Ammon's horn (tissue), 1 donor: ENCODE results near the gene FLT3.

Experiments
- DNase-seq: peaks from one replicate; pipeline ENCODE4 v3.0.0-alpha.2; 2016; ENCODE audit warnings: low spot score

Gene FLT3

DNA sequence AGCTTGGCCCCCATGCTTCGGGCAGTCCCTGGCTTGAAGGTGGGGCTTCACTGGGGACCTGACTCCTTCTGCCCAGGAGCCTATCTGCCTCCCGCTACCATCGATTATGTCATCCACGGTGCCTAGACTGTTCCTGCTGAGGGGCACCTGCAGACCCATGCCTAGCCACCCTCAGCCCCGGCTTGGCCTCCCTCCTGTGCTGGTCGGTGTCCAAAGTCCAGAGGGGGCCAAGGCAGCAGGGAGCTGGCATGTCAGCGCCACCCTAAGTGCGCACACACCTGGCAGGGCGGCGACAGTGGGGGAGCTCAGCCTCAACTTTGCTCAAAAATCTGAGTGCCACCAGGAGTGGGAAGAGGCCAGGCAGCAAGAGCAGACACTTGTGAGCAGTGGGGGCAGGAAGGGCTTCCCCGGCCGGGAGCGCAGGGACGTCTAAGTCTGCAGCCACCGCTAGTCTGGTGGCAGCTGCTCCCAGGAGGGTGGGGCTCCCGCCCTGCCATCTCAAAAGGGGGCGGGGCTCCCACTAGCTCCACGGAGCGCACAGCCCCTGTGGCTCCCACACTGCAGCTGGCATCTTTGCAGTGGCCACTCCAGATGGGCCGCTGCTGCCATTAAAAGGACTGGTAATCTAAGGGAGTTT is 98.4 kb downstream of the FLT3 start:
- no peak for DNase-seq

DNA sequence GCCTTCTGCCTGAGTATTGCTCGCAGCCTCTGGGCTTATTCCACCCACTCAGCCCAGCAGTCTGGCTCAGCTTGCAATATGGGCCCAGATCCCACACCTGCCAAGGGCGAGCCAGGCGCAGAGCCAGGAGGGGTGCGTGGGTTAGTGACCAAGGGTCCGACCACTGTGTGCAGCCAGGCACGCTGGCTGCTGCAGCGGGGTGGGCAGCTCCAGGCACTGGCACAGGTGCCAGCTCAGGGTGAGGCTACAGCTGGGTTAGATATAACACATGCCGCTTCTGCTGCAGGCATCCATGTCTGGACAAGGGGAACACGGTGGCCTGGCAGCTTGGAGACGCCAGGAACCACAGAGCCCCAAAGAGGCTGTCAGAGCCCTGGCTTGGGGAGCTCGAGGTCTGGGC is 99.3 kb downstream of the FLT3 start:
- no peak for DNase-seq

GRCh38 chr13:28000567-28000966 is 99.8 kb downstream of the FLT3 start:
- DNase-seq: no peak

- DNase-seq: no peak
Observed at GRCh38 chr13:27997904-27998522, 102.4 kb downstream of the FLT3 start.

- DNase-seq: no peak
Observed at GRCh38 chr13:27991881-27992280, 108.5 kb downstream of the FLT3 start.

- no peak for DNase-seq
Observed at GRCh38 chr13:27988520-27988919, 111.9 kb downstream of the FLT3 start, which contains the start of gene URAD. Gene URAD, minus strand, starts transcription at chr13:27988693. Its CDS starts 56 bp downstream, at chr13:27988637.

GRCh38 chr13:27985600-27985999 is 114.8 kb downstream of the FLT3 start:
- no peak for DNase-seq

DNA sequence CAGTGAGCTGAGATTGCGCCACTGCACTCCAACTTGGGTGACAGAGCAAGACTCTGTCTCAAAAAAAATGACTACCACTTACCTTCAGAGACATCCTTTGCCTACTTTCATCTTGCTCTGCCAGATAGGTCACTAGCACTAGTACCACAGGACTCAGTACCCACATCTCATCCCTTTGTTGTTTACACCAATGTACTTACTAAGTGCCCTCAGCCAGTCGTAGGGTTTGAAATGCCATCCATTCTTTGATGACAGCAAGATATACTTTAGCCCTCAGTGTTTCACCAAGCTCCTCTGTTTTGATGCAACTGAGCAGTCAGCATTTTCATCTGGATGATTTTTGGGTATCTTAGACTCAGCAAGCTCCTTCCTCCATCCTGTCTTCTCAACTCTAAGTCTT is 118.0 kb downstream of the FLT3 start:
- no peak for DNase-seq

- DNase-seq: no peak
Observed at GRCh38 chr13:27981006-27981708, 119.2 kb downstream of the FLT3 start.

DNA sequence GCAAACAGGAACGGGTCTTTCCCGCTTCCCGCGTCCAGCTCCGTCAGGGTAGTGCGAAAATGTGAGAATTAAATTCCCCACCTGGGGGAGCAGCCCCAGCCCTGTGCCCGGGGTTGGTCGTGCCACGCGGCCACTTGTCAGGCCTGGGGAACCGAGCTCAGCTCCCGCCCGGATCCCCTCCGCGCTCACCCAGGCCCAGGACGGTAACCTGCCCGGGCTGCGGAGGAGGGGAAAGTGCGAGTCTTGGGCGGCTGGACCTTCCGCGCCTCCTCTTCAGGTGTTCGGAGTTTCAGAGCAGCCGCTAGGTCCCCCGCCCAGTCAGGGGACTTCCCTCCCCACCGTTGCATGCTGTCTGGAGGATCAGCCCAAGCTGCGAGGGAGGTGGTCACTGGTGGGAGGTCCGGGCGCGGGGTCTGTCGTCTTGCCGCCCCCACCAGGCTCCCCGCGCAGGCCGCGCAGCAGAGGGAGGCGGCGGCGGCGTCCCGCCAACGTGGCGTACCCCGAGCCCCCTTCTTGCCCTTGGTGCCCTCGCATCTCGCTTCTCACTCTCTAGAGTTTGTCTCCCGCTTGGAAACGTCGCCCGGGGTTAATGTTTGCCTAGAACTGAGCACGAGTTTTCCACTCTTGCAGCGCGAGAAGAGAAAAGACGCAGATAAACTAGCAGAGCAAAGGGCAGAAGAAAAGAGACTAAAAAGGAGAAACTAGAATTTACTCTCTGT is 119.9 kb downstream of the FLT3 start:
- no peak for DNase-seq

- no peak for DNase-seq
Observed at GRCh38 chr13:27979765-27980279, 120.6 kb downstream of the FLT3 start.

DNA sequence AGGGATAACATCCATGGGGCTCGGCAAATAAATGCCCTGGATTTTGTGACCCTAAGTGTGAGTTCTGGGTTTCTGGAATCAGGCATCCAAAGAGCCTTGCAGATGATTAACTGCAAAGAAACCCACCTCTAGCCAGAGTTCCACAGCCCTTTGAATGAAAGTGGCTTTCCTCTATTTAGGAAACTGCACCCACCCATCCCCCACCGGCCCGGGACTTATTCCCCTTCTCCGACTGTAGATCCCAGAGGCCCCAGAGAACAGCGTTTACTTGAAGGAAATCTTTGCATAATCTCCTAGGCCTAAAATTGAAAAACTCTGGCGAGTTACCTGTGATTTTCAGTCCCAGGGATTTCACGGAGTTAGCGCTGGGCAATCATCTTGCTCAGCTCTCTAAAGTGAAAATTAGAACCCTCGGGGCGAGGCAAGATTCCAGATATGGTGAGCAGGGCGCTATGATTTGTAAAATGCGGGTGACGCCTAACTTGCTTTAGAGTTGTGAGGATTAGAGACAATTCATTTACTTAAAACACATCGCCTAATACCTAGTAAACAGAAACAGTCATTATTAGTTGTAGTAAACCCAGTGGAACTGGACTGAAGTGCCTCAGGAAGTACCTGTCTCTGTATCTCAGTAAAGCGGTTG is 121.3 kb downstream of the FLT3 start:
- no peak for DNase-seq

GRCh38 chr13:27978301-27978968 is 121.9 kb downstream of the FLT3 start:
- no peak for DNase-seq

DNA sequence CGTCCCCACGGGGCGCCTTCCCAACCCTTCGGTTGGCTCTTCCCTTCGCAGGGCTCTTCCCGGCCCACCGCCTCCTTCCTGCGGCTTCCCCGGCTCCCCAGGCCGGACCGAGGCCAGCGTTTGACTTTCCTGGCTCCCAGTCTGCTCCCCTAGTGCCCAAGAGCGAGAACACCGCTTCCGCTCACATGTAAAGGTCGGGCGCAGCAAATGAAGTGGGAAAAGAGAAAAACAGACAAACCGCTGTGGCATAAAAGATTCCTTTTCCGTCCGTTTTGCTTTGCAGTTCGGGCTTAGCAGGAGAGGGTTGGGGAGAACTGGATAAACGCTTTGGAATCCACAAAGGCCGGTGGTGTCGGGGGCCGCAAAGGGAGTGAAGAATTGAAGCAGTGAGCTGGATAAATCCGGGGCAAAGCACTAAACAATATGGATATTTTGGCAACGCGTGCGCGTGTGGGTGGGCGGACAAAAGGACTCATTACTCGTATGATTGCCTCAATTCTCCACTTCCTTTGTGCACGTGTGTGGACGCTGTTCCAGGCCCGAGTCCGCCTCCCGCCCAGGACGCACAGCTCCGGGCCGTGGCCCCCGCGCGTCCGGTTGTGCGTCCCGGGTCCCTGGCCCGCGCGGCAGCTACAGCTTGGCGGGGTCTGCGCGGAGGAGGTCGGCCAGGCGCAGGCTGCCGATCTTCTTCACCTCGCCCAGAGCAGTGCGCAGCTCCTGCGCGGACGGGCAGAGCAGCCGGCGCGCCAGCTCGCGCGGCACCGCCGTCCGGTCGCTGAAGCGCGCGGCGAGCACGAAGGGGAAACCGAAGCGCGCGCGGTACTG is 122.7 kb downstream of the FLT3 start:
- no peak for DNase-seq

DNA sequence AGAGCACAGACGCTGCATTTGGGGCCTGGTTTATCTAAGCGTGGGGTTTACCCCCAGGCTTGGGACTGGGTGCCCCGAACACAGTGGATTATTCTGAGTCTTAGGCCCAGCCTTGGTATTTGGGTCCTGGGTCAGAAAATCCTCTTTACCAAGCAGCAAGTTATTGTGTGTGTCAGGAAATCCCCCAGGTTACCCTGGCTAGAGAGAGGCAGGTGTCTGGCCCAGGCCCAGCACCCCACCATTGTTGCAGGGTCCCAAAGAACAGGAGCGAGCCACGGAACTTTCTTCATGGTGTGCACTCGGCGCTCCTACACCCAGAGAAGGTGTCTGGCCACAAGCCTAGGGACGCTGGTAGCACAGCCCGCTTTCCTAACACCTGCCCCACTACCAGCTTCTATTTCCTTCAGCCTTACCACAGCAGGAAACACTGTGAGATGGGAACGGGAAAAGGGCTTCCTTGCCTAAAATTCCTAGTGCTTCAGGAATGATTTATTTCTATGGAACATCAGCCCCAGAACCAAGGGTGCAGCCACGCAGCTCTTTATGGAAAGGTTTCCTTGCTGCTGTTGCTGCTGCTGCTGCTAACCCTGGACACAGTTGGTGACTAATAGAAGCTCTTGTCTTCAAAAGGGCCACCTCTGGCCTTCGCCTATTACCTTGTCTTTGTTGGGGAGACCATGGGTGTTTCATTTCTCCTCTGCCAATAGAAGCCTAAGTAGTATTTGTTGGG is 123.8 kb downstream of the FLT3 start:
- no peak for DNase-seq

DNA sequence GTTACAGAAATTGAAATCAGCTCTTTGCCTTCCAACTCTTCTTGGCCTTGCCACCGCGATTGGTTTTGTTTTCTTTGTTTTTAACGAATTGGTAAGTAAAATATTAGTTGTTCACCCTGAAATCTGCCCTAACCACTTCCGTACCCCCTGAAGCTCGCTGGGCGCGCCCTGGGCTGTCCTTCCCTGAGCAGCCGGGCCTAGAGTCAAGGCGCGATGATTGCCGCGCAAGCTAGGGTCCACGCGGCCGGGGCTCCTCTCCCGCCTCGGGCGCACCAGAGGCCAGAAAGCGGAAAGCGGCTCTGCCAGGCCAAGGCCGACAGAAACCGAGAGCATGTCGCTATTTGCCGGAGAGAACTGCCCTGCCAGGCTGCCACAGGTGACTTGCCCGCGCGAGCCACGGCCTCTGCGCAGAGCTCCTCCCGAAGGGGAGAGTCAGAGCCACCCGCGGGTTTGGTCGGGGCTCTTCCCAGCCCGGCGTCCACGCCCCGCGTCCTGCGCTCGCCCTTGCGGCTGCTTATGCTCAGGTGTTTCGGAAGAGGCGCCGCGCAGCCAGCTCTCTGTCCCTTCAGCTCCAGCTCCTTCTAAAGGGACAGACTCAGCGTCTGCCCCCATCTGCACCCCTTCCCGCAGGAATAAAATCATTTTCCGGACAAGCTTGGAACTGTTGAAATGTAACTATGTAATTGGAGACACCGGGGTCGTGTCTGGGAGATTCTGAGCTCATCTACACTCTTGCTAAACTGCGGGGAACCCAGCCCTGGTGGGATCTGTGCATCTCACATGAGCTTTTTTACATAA is 124.6 kb downstream of the FLT3 start:
- no peak for DNase-seq

DNA sequence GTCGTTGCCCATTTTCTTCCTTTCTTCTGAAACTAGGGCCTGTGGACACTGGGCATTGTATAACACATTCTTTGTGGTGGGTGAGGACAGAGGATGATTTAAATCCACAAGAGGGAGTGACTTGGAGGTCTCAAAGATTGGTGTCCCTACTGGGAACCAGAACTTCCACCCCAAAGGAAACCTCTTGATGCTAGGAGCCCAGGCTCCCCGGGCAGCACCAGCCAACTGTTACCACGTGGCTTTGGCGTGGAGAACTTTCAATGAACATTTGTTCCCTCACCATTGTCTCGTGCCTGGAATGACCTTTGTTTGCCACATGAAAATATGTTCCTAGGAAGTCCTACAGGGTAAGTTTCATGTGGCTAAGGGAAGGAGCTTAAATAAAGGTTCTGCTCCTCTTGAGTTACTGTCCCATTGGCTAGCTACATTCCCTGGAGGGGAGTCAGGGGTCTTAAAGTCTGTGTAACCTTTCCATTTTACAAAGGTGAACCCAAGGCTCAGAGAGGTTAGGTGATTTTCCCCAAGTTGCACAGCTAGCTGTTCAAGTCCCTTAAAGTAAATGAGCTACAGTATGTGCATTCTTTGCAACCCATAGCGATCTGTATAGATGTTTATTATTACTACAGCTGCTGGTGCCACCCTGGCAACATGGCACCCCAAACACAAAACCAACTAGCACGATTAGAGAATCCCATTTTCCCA is 126.3 kb downstream of the FLT3 start:
- DNase-seq: no peak

GRCh38 chr13:27973291-27973690 is 127.1 kb downstream of the FLT3 start:
- DNase-seq: no peak
